Testis (tissue), 3 donors: ENCODE results near the gene MDM4. TPM values are rescaled to one million over a fixed set of nuclear protein-coding genes. Genes with fewer than 3 reads are reported as not detected.
"Not testable (repeated sequence)": the region's sequence is repeated elsewhere in the genome, so short reads cannot be mapped to it uniquely, and the experiment has no call there.

ENCODE experiments used
- DNase-seq: peaks from one replicate; pipeline ENCODE4 v3.0.0-alpha.2; 2019
- H3K27ac ChIP-seq, 2 donors: fragments of 200-600 bp; sonication (generic); one replicate each; pipeline ENCODE4 v1.5.1; 2019
- H3K27me3 ChIP-seq: fragments of 200-600 bp; sonication (generic); one replicate; pipeline ENCODE4 v1.5.1; 2019
- H3K36me3 ChIP-seq: fragments of 200-600 bp; sonication (generic); one replicate; pipeline ENCODE4 v1.5.1; 2017; ENCODE audit warnings: low read depth; ENCODE audit errors: missing control alignments
- H3K4me1 ChIP-seq: fragments of 200-600 bp; sonication (generic); one replicate; pipeline ENCODE4 v1.5.1; 2019
- H3K4me3 ChIP-seq, 2 donors: fragments of 200-600 bp; sonication (generic); one replicate each; pipeline ENCODE4 v1.5.1; 2017 to 2019
- H3K9me3 ChIP-seq: fragments of 200-600 bp; sonication (generic); one replicate; pipeline ENCODE4 v1.5.1; 2017
- POLR2A ChIP-seq: fragments of 450-650 bp; IDR thresholded peaks from one replicate; pipeline ENCODE4 v1.6.1; 2017; ENCODE audit warnings: antibody characterized with exemption, mild to moderate bottlenecking, moderate library complexity
- WGBS, 2 donors: methylation state at CpG; one replicate each; pipeline ENCODE4 v1.1.5; 2018; 5-methylcytosine and 5-hydroxymethylcytosine counted together
- intact Hi-C: fragments of 100-400 bp; cut with DNase I; formaldehyde crosslinking; loops from one replicate; pipeline ENCODE4 v1.15.1; 2023; ENCODE audit warnings: low total_unique reads
- polyA plus RNA-seq: library from polyadenylated mRNA; stranded (reverse); fragments of 350-450 nt; fragmentation: Illumina TruSeq; extraction: RNeasy Lipid Tissue Mini Kit (QIAGEN cat#74804); gene quantifications from one replicate; pipeline ENCODE4 v1.2.3, GENCODE V29; 2014; ENCODE audit warnings: low read depth, low replicate concordance; ENCODE audit not compliant: insufficient read depth
- total RNA-seq, 2 donors: library from RNA; depleted of rRNA; stranded (reverse); fragments of >200 nt; gene quantifications; one replicate each; pipeline ENCODE4 v1.2.3, GENCODE V29; 2016
- TF ChIP-seq, protein P1 (sequence below), 3 experiments: fragments of 450-650 bp in 2 of 3; fragments of 200-600 bp in 1 of 3; sonication (generic) in 1 of 3; IDR thresholded peaks; one replicate each; pipeline ENCODE4 v1.5.1; 2016 to 2019; ENCODE audit warnings: antibody characterized with exemption in 3 of 3, mild to moderate bottlenecking in 2 of 3, moderate library complexity in 1 of 3

Gene MDM4
- total and polyA plus RNA-seq, 3 donors from 2014 or later = 43.3 to 110 (median 96.2) TPM

DNA sequence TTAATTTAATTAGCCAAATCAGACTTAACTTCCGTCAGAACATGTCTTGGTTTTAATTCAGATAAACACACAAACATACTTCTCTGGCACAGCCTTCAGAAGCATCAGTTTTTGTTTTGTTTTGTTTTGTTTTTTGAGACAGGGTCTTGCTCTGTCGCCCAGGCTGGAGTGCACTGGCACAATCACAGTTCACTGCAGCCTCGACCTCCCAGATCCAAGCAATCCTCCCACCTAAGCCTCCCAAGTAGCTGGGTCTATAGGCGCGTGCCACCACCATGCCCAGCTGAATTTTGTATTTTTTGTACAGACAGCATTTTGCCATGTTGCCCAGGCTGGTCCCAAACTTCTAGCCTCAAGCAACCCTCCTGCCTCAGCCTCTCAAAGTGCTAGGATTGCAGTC, 34.7 kb downstream of the MDM4 start:
- no peak for TF ChIP-seq POLR2A
- TF ChIP-seq, protein P1, sequence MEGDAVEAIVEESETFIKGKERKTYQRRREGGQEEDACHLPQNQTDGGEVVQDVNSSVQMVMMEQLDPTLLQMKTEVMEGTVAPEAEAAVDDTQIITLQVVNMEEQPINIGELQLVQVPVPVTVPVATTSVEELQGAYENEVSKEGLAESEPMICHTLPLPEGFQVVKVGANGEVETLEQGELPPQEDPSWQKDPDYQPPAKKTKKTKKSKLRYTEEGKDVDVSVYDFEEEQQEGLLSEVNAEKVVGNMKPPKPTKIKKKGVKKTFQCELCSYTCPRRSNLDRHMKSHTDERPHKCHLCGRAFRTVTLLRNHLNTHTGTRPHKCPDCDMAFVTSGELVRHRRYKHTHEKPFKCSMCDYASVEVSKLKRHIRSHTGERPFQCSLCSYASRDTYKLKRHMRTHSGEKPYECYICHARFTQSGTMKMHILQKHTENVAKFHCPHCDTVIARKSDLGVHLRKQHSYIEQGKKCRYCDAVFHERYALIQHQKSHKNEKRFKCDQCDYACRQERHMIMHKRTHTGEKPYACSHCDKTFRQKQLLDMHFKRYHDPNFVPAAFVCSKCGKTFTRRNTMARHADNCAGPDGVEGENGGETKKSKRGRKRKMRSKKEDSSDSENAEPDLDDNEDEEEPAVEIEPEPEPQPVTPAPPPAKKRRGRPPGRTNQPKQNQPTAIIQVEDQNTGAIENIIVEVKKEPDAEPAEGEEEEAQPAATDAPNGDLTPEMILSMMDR (IDR thresholded peaks at IDR 0.05) = no peak
- no peaks in the 10 kb centered on the region for H3K27me3 ChIP-seq
- no peaks in the 10 kb centered on the region for H3K36me3 ChIP-seq
- H3K4me3 ChIP-seq = no peak overlapping the region
- DNase-seq = no peak
- 73 to 77% methylated on average over 5 of the region's 5 CpGs for WGBS, 2 donors
- peaks cover 9% of the 10 kb centered on the region for H3K4me1 ChIP-seq
- no peak overlapping the region for H3K27ac ChIP-seq
- no peaks in the 10 kb centered on the region for H3K9me3 ChIP-seq
- intact Hi-C loops = no loop called here

DNA sequence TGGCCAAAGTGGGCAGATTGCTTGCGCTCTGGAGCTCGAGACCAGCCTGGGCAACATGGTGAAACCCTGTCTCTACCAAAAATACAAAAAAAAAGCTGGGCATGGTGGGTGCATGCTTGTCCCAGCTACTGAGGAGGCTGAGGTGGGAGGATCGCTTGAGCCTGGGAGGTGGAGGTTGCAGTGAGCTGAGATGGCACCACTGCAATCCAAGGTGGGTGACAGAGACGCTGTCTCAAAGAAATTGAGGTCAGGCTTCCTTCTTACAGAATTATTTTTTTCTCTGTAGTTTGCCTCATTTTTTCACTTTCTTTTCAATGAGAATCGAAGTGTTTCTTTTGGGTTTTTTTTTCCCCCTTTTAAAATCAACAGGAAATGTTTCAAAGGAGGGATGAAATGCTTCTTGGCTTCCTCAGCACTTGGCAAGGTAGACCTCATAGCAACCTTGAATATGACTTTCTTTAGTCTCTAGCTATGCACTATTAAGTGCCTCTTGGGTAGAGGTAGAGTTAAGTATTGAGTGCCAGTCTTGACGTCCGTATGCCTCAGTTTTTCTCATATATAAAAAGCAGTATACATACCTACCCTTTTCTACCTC, 40.3 kb downstream of the MDM4 start:
- no peak overlapping the region for H3K27ac ChIP-seq

DNA sequence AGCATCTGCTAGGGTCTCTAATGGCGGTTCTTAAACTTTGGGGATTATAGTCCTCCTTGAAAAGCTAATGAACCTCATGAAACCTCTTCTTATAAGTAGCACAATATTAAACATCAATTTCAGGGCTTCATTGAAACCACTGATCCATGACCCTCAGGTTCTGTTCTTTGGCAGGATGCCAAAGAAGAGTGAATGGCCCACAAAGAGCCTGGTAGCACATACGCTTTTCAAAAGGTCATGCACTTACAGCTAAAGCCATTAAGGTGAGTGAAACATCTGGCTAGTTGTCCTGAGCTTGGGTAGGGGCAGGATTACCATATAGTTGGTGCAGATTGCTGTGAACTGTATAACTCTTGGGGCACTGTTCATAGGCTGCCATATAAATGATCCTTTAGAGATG, 42.3 kb downstream of the MDM4 start:
- intact Hi-C loops = no loop called here
- 88 to 96% methylated on average over 2 of the region's 2 CpGs for WGBS, 2 donors
- no peaks in the 10 kb centered on the region for H3K27me3 ChIP-seq
- TF ChIP-seq, protein P1 (IDR thresholded peaks at IDR 0.05) = no peak
- no peak for TF ChIP-seq POLR2A
- DNase-seq = no peak
- no peak overlapping the region for H3K4me3 ChIP-seq
- H3K27ac ChIP-seq = no peak overlapping the region
- no peaks in the 10 kb centered on the region for H3K9me3 ChIP-seq
- peaks cover 5% of the 10 kb centered on the region for H3K4me1 ChIP-seq
- H3K36me3 ChIP-seq = no peaks in the 10 kb centered on the region

More for the DNA sequence above, 40.3 kb downstream of the MDM4 start:
- no peaks in the 10 kb centered on the region for H3K9me3 ChIP-seq
- intact Hi-C loops = no loop called here
- no peaks in the 10 kb centered on the region for H3K36me3 ChIP-seq
- peaks cover 5% of the 10 kb centered on the region for H3K4me1 ChIP-seq
- no peak for DNase-seq
- TF ChIP-seq, protein P1 (IDR thresholded peaks at IDR 0.05) = no peak
- no peak for TF ChIP-seq POLR2A
- H3K27me3 ChIP-seq = no peaks in the 10 kb centered on the region
- H3K4me3 ChIP-seq = no peak overlapping the region
- WGBS, 2 donors = 69 to 73% methylated on average over 7 of the region's 7 CpGs

DNA sequence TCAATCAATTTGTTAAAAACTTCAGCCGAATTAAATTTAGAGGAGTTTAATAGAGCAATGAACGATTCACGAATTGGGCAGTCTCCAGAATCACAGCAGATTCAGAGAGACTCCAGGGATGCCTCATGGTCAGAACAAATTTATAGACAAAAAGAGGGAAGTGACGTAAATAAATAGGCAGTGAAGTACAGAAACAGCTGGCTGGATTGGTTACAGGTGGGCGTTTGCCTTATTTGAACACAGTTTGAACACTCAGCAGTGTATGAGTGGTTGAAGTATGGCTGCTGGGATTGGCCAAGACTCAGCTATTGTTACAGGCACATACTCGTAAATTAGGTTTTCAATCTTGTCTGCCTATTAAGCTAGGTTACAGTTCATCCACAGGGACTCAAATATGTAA, 43.8 kb downstream of the MDM4 start:
- intact Hi-C loops, H3K4me1 ChIP-seq, H3K27me3 ChIP-seq, H3K4me3 ChIP-seq, H3K27ac ChIP-seq, H3K9me3 ChIP-seq, H3K36me3 ChIP-seq, DNase-seq: not testable (repeated sequence)
- 86 to 90% methylated on average over 6 of the region's 6 CpGs for WGBS, 2 donors

DNA sequence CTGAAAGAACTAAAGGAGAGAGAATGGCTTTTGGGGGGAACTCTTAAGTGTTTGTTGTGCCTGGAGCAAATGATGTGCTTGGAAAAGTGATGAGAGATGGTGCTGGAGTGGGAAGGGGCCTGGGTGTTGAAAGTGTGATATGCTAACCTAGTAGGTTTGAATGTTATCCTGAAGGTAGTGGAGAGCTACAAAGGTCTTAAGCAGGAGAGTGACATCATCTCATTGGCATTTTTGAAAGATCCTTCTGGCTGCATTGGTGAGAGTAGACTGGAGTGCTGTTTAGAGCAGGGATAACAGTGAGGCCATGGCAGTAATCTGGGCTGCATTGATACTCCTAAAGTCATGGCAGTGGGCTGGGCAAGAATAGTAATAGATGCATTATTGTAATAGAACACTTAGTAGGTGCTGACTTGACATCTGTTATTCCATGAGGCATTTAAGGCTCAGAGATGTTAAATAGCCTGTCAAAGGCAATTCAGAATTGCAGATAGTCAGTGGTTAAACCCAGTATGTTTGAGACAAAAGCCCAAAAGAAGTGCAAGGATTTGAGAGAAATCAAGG, 44.5 kb downstream of the MDM4 start:
- H3K27ac ChIP-seq = no peak overlapping the region
- no peak for DNase-seq
- TF ChIP-seq POLR2A = no peak
- TF ChIP-seq, protein P1 (IDR thresholded peaks at IDR 0.05) = no peak
- H3K27me3 ChIP-seq = no peaks in the 10 kb centered on the region
- H3K36me3 ChIP-seq = no peaks in the 10 kb centered on the region
- no peak overlapping the region for H3K4me3 ChIP-seq
- H3K4me1 ChIP-seq = no peaks in the 10 kb centered on the region
- no peaks in the 10 kb centered on the region for H3K9me3 ChIP-seq
- intact Hi-C loops = no loop called here
